A549 (cell line): ENCODE results near the gene RFX3. TPM values are rescaled to one million over a fixed set of nuclear protein-coding genes. Genes with fewer than 3 reads are reported as not detected.

Source experiments
- ATAC-seq, 2 experiments: fragments of 200-7000 bp in 1 of 2; fragments of >200 bp in 1 of 2; cut with Nextera tagmentation in 1 of 2; cut with Tn5 transposase in 1 of 2; 3 replicates each; pipeline versions ENCODE4 v1.8.0 to v1.9.1; 2018 to 2020; ENCODE audit warnings: mild to moderate bottlenecking in 1 of 2, moderate library complexity in 1 of 2
- CTCF ChIA-PET: fragments of 300-600 bp; sonication (Branson Sonifier 250); formaldehyde crosslinking; extraction: SDS; loops from one replicate; lab custom pipeline; 2021; ENCODE audit warnings: antibody characterized with exemption, inconsistent platforms; lab: Yijun Ruan, JAX
- POLR2A ChIA-PET: fragments of 350-600 bp; formaldehyde crosslinking; extraction: SDS; loops from one replicate; lab custom pipeline; 2021; ENCODE audit warnings: antibody characterized with exemption, inconsistent platforms; lab: Yijun Ruan, JAX
- DNase-seq, 2 experiments: peaks; one replicate each; pipeline versions ENCODE4 v3.0.0 to v3.0.0-alpha.2; 2011 to 2016; ENCODE audit warnings: low read depth in 1 of 2, low spot score in 1 of 2
- FAIRE-seq: peaks from 2 replicates; lab custom pipeline; 2011; peaks lifted over from hg19 to GRCh38; lab: Jason Lieb, UNC
- H3K27ac ChIP-seq, 2 experiments: fragments of >200 bp; sonication (Bioruptor Twin); formaldehyde crosslinking; 3 replicates each; pipeline ENCODE4 v1.5.1; 2016 to 2017
- H3K4me1 ChIP-seq: fragments of >200 bp; sonication (Bioruptor Twin); formaldehyde crosslinking; 3 replicates; pipeline ENCODE4 v1.6.1; 2016
- H3K4me2 ChIP-seq: fragments of >200 bp; sonication (Bioruptor Twin); formaldehyde crosslinking; 3 replicates; pipeline ENCODE4 v1.6.1; 2016
- H3K4me3 ChIP-seq: fragments of >200 bp; sonication (Bioruptor Twin); formaldehyde crosslinking; 3 replicates; pipeline ENCODE4 v1.5.1; 2016
- H3K9me3 ChIP-seq: fragments of >200 bp; sonication (Bioruptor Twin); formaldehyde crosslinking; 3 replicates; pipeline ENCODE4 v1.6.1; 2016
- BHLHE40 ChIP-seq: IDR thresholded peaks from 2 replicates; pipeline ENCODE4 v1.6.1; 2012; ENCODE audit warnings: low read depth, low read length, inconsistent platforms
- CEBPB ChIP-seq, 2 experiments: fragments of >200 bp in 1 of 2; sonication (Bioruptor Twin) in 1 of 2; formaldehyde crosslinking in 1 of 2; IDR thresholded peaks; 2 replicates each; pipeline ENCODE4 v1.6.1; 2012 to 2016
- EHF ChIP-seq: fragments of 250-450 bp; sonication (Bioruptor Pico); IDR thresholded peaks from 2 replicates; pipeline ENCODE4 v1.5.0; 2020; ENCODE audit warnings: mild to moderate bottlenecking
- EHMT2 ChIP-seq: fragments of 200-600 bp; sonication (generic); IDR thresholded peaks from 2 replicates; pipeline ENCODE4 v1.6.1; 2016; ENCODE audit warnings: antibody characterized with exemption, low read depth, mild to moderate bottlenecking, moderate library complexity
- EP300 ChIP-seq, 2 experiments: fragments of >200 bp; sonication (Bioruptor Twin); formaldehyde crosslinking; IDR thresholded peaks; 2 replicates in 1 of 2; 3 replicates in 1 of 2; pipeline ENCODE4 v1.6.1; 2016 to 2017
- ESRRA ChIP-seq: fragments of 150-350 bp; IDR thresholded peaks from 2 replicates; pipeline ENCODE4 v1.6.1; 2014; ENCODE audit warnings: mild to moderate bottlenecking, low read length, borderline replicate concordance
- FOSL2 ChIP-seq, 2 experiments: fragments of 450-650 bp in 1 of 2; fragments of >200 bp in 1 of 2; sonication (Bioruptor Twin) in 1 of 2; formaldehyde crosslinking; IDR thresholded peaks; 2 replicates each; pipeline versions ENCODE4 v1.5.0 to v1.6.1; 2016 to 2020; ENCODE audit warnings: mild to moderate bottlenecking in 1 of 2, moderate library complexity in 1 of 2
- HDAC2 ChIP-seq: fragments of 200-600 bp; sonication (generic); IDR thresholded peaks from 2 replicates; pipeline ENCODE4 v1.6.1; 2016
- HEYL ChIP-seq: fragments of 250-450 bp; sonication (Bioruptor Pico); IDR thresholded peaks from 2 replicates; pipeline ENCODE4 v1.8.0; 2021; ENCODE audit warnings: mild to moderate bottlenecking, moderate library complexity
- HOXA7 ChIP-seq: fragments of 250-450 bp; sonication (Bioruptor Pico); IDR thresholded peaks from 2 replicates; pipeline ENCODE4 v1.5.0; 2020; ENCODE audit warnings: mild to moderate bottlenecking, moderate library complexity
- HOXB5 ChIP-seq: fragments of 250-450 bp; sonication (Bioruptor Pico); IDR thresholded peaks from 2 replicates; pipeline ENCODE4 v1.5.0; 2020; ENCODE audit warnings: mild to moderate bottlenecking, moderate library complexity
- JUNB ChIP-seq: fragments of >200 bp; sonication (Bioruptor Twin); formaldehyde crosslinking; IDR thresholded peaks from 2 replicates; pipeline ENCODE4 v1.6.1; 2016
- MAZ ChIP-seq: fragments of 150-350 bp; IDR thresholded peaks from 2 replicates; pipeline ENCODE4 v1.6.1; 2014; ENCODE audit warnings: antibody characterized with exemption, low read depth, low read length, borderline replicate concordance
- MYC ChIP-seq: IDR thresholded peaks from 2 replicates; pipeline ENCODE4 v1.6.1; 2012; ENCODE audit warnings: mild to moderate bottlenecking, inconsistent platforms, low read length, improper control_type of control experiment, borderline replicate concordance
- PHF8 ChIP-seq: fragments of 200-600 bp; sonication (generic); IDR thresholded peaks from 2 replicates; pipeline ENCODE4 v1.6.1; 2016; ENCODE audit warnings: low read depth, mild to moderate bottlenecking, antibody characterized with exemption, moderate library complexity, borderline replicate concordance
- POLR2A ChIP-seq: IDR thresholded peaks from 2 replicates; pipeline ENCODE4 v1.6.1; 2012; ENCODE audit warnings: mild to moderate bottlenecking, low read length
- RAD21 ChIP-seq, 2 experiments: fragments of >200 bp in 1 of 2; sonication (Bioruptor Twin) in 1 of 2; formaldehyde crosslinking in 1 of 2; IDR thresholded peaks in 1 of 2; conservative IDR thresholded peaks in 1 of 2; 2 replicates in 1 of 2; 3 replicates in 1 of 2; pipeline ENCODE4 v1.6.1; 2012 to 2018; ENCODE audit warnings: inconsistent platforms in 1 of 2
- RCOR1 ChIP-seq: fragments of 150-350 bp; IDR thresholded peaks from 2 replicates; pipeline ENCODE4 v1.6.1; 2014; ENCODE audit warnings: antibody characterized with exemption, low read length, low read depth
- ZFP36 ChIP-seq: fragments of 450-650 bp; IDR thresholded peaks from 2 replicates; pipeline ENCODE4 v1.6.1; 2014; ENCODE audit warnings: borderline replicate concordance; ENCODE audit not compliant: partially characterized antibody
- whole genome bisulfite sequencing: methylation state at CpG from one replicate; pipeline ENCODE4 v1.1.6; 2017; ENCODE audit errors: missing lambda C conversion rate; 5-methylcytosine and 5-hydroxymethylcytosine counted together
- polyA minus RNA-seq: library from RNA; depleted of rRNA, polyadenylated mRNA; stranded (reverse); fragments of >200 nt; gene quantifications from 2 replicates; pipeline ENCODE4 v1.2.3, GENCODE V29; 2011; rRNA and poly(A)+ RNA removed
- polyA plus RNA-seq, 4 experiments: library from polyadenylated mRNA; depleted of rRNA in 3 of 4; stranded (reverse); fragments of >200 nt; fragmentation: RNase III in 1 of 4; extraction: RNeasy Plus Mini Kit Qiagen cat#74134 plus additional on column Dnase treatment in 1 of 4; gene quantifications; 2 replicates in 3 of 4; 3 replicates in 1 of 4; pipeline ENCODE4 v1.2.3, GENCODE V29; 2011 to 2017
- TF ChIP-seq, protein P1 (sequence below): fragments of >200 bp; sonication (Bioruptor Twin); formaldehyde crosslinking; IDR thresholded peaks from 3 replicates; pipeline ENCODE4 v1.6.1; 2016
- TF ChIP-seq, protein P2 (sequence below): IDR thresholded peaks from 2 replicates; pipeline ENCODE4 v1.6.1; 2012
- TF ChIP-seq, protein P3 (sequence below): IDR thresholded peaks from 2 replicates; pipeline ENCODE4 v1.6.1; 2012; ENCODE audit warnings: low read depth, borderline replicate concordance
- TF ChIP-seq, protein P4 (sequence below): fragments of >200 bp; sonication (Bioruptor Twin); formaldehyde crosslinking; IDR thresholded peaks from 3 replicates; pipeline ENCODE4 v1.5.1; 2016

The RFX3 gene
- 7.9 and 9.0 TPM in 2 replicates for polyA plus RNA-seq (2011; rRNA removed)
- polyA plus RNA-seq (2012; cell fraction: cytosol; rRNA removed) = 1.5 and 1.7 TPM in 2 replicates
- polyA plus RNA-seq (2012; cell fraction: nucleus; rRNA removed) = 3.5 and 3.8 TPM in 2 replicates
- 1.3 to 1.5 TPM (median 1.4 TPM) in 3 replicates for polyA plus RNA-seq (2017; fragmentation: RNase III; extraction: RNeasy Plus Mini Kit Qiagen cat#74134 plus additional on column Dnase treatment)
- 83.5 and 119 TPM in 2 replicates for polyA minus RNA-seq

DNA sequence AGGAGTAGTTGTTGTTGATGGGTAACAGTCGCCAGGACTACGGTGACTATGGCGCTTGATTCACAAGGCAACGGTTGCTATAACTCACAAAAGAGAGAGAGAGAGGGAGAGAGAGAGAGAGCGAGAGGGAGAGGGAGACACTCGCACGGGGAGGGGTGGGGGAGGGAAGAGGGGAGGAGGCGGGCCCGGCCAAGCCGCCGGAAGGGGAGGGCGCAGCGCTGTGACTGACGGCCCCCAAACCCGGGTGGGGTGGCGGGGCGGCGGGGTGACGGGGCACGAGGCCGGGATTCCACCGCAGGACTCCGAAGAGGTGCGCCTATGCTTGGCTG lies at the start of gene RFX3:
RFX3 (minus strand) TSS at position 166 of the 329 bp plus-strand sequence. CDS start 130,413 bp downstream, outside the sequence.
- H3K4me2 ChIP-seq = peak within 1 kb of the TSS; percentile 91
- no peaks in the 10 kb centered on the region for H3K9me3 ChIP-seq
- TF ChIP-seq, protein P1, sequence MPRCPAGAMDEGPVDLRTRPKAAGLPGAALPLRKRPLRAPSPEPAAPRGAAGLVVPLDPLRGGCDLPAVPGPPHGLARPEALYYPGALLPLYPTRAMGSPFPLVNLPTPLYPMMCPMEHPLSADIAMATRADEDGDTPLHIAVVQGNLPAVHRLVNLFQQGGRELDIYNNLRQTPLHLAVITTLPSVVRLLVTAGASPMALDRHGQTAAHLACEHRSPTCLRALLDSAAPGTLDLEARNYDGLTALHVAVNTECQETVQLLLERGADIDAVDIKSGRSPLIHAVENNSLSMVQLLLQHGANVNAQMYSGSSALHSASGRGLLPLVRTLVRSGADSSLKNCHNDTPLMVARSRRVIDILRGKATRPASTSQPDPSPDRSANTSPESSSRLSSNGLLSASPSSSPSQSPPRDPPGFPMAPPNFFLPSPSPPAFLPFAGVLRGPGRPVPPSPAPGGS = no peak; the same call in 2 of the 3 replicates
- TF ChIP-seq, protein P2, sequence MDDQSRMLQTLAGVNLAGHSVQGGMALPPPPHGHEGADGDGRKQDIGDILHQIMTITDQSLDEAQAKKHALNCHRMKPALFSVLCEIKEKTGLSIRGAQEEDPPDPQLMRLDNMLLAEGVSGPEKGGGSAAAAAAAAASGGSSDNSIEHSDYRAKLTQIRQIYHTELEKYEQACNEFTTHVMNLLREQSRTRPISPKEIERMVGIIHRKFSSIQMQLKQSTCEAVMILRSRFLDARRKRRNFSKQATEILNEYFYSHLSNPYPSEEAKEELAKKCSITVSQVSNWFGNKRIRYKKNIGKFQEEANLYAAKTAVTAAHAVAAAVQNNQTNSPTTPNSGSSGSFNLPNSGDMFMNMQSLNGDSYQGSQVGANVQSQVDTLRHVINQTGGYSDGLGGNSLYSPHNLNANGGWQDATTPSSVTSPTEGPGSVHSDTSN = peak; percentile 84
- TF ChIP-seq HOXA7 (CRISPR knock-in tag) (no peak), POLR2A (peak; percentile 48; the same call in 1 of the 2 replicates), MAZ (peak; percentile 95; the same call in 1 of the 2 replicates), BHLHE40 (peak; percentile 8; the same call in 1 of the 2 replicates), RAD21 (conservative IDR thresholded peaks at IDR 0.05 in 1 of 2, IDR thresholded peaks at IDR 0.05 in 1 of 2) (0 out of 5 replicates have a peak, but pooled peaks of 1 of the 2 experiments have one; percentile 8), JUNB (no peak), ZFP36 (no peak), HDAC2 (no peak), MYC (peak; percentile 72; the same call in 1 of the 2 replicates)
- 0% methylated on average over 5 of the region's 24 CpGs for WGBS
- ChIA-PET CTCF (no interaction called here), POLR2A (interaction anchor here (0.6 to 2.9 kb wide), 18 partner anchors 8 to 814 kb away, joined by 3 to 32 read pairs (median 4); partner anchors contain the start of gene PUM3)
- H3K27ac ChIP-seq = peak within 1 kb of the TSS; percentile 98 to 100
- peak within 1 kb of the TSS; percentile 96 for H3K4me3 ChIP-seq
- peak; percentile 83 to 86 for ATAC-seq
- no peak for FAIRE-seq
- peaks cover 20% of the 10 kb centered on the region for H3K4me1 ChIP-seq
- DNase-seq = peak; percentile 69 to 95

DNA sequence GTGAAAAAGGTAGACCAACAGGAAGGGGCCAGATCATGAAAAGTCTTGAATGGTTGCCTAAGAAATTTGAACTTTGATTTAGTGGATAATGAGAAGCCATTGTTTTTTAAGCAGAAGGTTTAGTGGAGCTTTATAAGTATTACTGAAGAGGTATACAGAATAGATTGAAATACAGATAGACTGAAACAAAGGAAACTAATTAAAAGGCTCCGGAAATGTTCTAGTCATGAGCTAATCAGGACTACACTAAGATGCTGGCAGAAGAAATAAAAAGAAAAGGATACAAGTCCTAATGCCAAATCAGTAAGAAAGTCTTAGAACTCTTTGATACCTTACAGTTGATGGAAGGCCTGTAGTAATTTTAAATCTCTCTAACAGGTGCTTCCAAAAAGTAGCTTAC lies 45.7 kb upstream of the RFX3 start:
- ATAC-seq = no peak
- no peak for DNase-seq
- FAIRE-seq = no peak
- ChIA-PET POLR2A (no interaction called here), CTCF (interaction anchor here (0.6 to 0.7 kb wide), 2 partner anchors 20 to 195 kb away, joined by 3 read pairs; no protein-coding TSS in a partner anchor)
- Histone ChIP-seq H3K27ac (no peak overlapping the region), H3K4me1 (no peaks in the 10 kb centered on the region), H3K4me2 (no peak overlapping the region), H3K4me3 (no peak overlapping the region), H3K9me3 (no peaks in the 10 kb centered on the region)
- TF ChIP-seq EHF (CRISPR knock-in tag) (no peak), MYC (no peak), EHMT2 (no peak), FOSL2 (IDR thresholded peaks at IDR 0.05) (no peak), FOSL2 (CRISPR knock-in tag; IDR thresholded peaks at IDR 0.05) (no peak), HOXB5 (no peak), EP300 (IDR thresholded peaks at IDR 0.05) (no peak), PHF8 (no peak)
- TF ChIP-seq, protein P3, sequence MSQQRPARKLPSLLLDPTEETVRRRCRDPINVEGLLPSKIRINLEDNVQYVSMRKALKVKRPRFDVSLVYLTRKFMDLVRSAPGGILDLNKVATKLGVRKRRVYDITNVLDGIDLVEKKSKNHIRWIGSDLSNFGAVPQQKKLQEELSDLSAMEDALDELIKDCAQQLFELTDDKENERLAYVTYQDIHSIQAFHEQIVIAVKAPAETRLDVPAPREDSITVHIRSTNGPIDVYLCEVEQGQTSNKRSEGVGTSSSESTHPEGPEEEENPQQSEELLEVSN = no peak
- 90% methylated on average over 1 of the region's 1 CpG for WGBS

DNA sequence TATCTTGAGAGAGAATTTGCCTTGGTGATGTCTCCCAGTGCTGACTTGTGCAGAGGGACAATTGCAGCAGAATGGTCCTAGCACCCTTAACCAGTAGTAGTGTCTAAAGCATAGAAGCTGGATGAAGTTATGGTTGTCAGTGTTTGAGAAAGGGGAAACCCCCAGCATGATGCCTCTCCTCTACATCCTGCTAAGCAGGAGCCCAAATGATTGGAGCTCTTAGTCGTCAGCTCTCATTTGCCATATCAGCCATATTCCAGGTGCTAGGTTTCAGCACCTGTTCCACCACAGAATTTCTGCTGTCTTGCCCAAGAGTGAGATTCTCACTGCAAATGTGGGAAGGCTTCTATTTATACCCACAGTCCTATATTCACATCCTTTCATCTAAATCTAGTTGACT lies 43.7 kb upstream of the RFX3 start:
- ATAC-seq = no peak
- H3K4me3 ChIP-seq = no peak overlapping the region
- POLR2A ChIA-PET = no interaction called here
- no peaks in the 10 kb centered on the region for H3K9me3 ChIP-seq
- TF ChIP-seq PHF8 (no peak), ESRRA (no peak), EHF (CRISPR knock-in tag) (no peak), CEBPB (IDR thresholded peaks at IDR 0.05) (no peak), HEYL (CRISPR knock-in tag) (no peak), BHLHE40 (no peak), RCOR1 (no peak), FOSL2 (IDR thresholded peaks at IDR 0.05) (no peak), FOSL2 (CRISPR knock-in tag; IDR thresholded peaks at IDR 0.05) (no peak), EP300 (IDR thresholded peaks at IDR 0.05) (no peak)
- TF ChIP-seq, protein P4, sequence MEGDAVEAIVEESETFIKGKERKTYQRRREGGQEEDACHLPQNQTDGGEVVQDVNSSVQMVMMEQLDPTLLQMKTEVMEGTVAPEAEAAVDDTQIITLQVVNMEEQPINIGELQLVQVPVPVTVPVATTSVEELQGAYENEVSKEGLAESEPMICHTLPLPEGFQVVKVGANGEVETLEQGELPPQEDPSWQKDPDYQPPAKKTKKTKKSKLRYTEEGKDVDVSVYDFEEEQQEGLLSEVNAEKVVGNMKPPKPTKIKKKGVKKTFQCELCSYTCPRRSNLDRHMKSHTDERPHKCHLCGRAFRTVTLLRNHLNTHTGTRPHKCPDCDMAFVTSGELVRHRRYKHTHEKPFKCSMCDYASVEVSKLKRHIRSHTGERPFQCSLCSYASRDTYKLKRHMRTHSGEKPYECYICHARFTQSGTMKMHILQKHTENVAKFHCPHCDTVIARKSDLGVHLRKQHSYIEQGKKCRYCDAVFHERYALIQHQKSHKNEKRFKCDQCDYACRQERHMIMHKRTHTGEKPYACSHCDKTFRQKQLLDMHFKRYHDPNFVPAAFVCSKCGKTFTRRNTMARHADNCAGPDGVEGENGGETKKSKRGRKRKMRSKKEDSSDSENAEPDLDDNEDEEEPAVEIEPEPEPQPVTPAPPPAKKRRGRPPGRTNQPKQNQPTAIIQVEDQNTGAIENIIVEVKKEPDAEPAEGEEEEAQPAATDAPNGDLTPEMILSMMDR = no peak
- TF ChIP-seq, all 56 proteins: peak for 0
- 83% methylated on average over 1 of the region's 1 CpG for WGBS
- H3K4me2 ChIP-seq = no peak overlapping the region
- CTCF ChIA-PET = no interaction called here
- FAIRE-seq (no peak), DNase-seq (no peak)
- H3K4me1 ChIP-seq = no peaks in the 10 kb centered on the region
- no peak overlapping the region for H3K27ac ChIP-seq
